Stimulated activated CD4-positive, alpha-beta T cell treated with anti-CD3 and anti-CD28 coated beads, Interleukin-2, amount 100 ng/mL, for 4 hours (primary cell): ENCODE measurements around the gene WBP1L.
"Not testable (repeated sequence)": the region's sequence is repeated elsewhere in the genome, so short reads cannot be mapped to it uniquely, and the experiment has no call there.

ENCODE experiments used
- DNase-seq: peaks from one replicate; pipeline ENCODE4 v3.0.0-alpha.2; 2020; ENCODE audit warnings: low read depth

WBP1L gene

GRCh38 chr10:102743588-102744373, at the start of gene WBP1L:
Gene WBP1L, plus strand, starts transcription at chr10:102743948. Its CDS starts 106 bp downstream, at chr10:102744054.
- DNase-seq, result peak; percentile 94

GRCh38 chr10:102695401-102695800, 48.3 kb upstream of the WBP1L start:
- DNase-seq, result not testable (repeated sequence)

- DNase-seq, result no peak
Measured at GRCh38 chr10:102696736-102697135, 47.0 kb upstream of the WBP1L start.

DNA sequence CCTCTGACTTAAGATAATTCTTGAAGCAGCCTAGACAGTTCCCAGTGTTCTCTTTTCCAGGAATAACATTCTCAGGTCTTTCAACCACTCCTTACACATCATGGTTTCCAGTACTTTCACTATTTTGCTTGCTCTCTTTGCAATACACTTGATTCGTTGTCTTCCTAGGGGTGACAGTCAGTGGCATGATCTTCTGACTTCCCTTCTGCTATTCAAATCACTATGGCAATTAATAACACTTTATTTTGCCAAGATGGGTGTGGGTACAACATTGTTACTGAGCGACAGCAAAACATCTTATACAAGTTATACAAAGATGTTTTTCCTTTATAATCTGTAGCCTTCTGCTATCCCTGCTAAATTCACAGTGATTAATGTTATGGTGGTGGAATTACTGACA, 44.9 kb upstream of the WBP1L start:
- DNase-seq, result no peak

GRCh38 chr10:102701272-102701671, 42.5 kb upstream of the WBP1L start:
- no peak for DNase-seq

- no peak for DNase-seq
Measured at GRCh38 chr10:102701796-102702195, 42.0 kb upstream of the WBP1L start.

GRCh38 chr10:102702742-102703141, 41.0 kb upstream of the WBP1L start:
- DNase-seq, result no peak

DNA sequence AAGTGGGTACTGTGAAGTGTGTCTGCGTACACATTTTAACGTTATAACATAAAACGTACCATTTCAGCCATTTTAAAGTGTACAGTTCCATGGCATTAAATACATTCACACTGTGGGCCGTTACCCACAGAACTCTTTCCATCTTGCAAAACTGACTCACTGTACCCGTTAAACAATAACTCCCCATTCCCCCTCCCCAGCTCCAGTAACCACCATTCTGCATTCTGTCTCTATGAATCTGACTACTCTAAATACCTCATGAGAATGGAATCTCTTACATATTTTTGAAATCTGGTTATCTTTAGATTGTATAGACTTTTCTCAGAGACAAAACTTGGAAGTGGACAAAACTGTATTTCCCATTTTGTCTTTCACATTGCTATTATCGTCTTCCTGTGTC, 38.8 kb upstream of the WBP1L start:
- no peak for DNase-seq

DNA sequence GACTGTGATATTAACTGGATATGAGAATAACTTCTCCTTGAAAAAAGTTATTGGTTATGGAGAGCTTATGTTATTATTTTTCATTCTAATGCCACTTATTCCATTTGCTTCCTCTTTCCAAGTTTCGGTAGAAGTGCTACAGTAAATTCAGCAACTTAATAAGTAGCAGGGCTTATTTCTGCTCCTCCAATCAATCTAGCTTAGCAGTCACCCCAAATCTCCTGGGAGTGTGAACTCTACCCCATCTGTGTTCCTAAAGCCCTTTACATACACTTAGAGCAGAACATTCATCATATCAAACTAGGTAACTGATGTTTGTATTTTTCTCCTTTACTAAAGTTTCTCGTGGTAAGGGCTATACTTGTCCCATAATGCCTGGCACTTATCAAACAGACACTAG, 38.2 kb upstream of the WBP1L start:
- DNase-seq, result no peak

- no peak for DNase-seq
Measured at GRCh38 chr10:102710609-102711008, 33.1 kb upstream of the WBP1L start.

- no peak for DNase-seq
Measured at GRCh38 chr10:102712089-102712488, 31.7 kb upstream of the WBP1L start.

- DNase-seq, result no peak
Measured at GRCh38 chr10:102712843-102713538, 30.8 kb upstream of the WBP1L start.

DNA sequence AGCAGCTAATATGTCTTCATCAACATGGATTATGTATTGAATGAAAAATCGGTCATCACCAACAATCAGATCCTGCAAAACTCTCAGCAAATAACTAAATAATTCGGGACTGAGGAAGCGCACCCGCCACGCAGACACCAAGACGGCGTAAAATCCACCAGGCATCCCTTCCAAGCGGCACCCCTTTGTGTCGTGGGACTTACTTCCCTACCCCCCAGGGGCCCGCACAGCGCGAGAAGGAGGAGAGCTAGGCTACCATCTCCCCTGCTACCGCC, 30.3 kb upstream of the WBP1L start:
- peak; percentile 31 for DNase-seq

- peak; percentile 96 for DNase-seq
Measured at GRCh38 chr10:102713814-102714620, 29.7 kb upstream of the WBP1L start, which contains the start of gene ARL3. Gene ARL3, minus strand, starts transcription at chr10:102714397. Its CDS starts 122 bp downstream, at chr10:102714275.

DNA sequence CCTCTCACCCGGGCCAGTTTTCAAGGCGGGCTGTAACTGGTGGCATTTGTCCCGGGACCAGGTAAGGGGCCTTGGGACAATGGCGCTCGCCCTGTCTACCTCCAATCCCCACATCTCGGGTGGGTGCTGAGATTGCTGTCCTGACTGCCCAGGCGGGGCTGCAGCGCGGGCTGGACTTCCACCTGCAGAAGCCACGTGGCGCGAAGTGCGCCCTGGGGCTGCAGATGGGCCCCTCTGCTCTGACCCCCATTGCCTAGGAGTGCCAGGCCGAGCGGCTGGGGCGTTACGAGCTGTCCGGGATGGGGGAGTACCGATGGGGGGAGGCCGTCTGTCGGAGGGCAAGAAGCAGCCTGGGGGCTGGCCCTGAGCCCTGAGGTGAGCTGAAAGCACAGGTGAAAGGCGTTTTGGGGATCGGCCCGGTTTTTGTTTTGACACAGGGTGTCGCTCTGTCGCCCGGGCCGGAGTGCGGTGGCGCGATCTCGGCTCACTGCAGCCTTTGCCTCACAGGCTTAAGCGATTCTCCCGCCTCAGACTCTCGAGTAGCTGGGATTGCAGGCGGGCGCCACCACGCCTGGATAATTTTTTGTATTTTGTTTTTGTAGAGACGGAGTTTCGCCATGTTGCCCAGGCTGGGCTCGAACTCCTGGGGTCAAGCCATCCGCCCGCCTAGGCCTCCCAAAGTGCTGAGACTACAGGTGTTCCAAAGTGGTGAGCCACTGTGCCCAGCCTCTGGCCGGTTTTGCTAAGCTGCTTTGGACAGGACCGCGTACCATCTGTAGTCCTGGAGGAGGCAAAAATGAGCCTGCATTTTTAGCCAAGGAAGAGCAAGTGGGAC, 28.9 kb upstream of the WBP1L start, which contains the start of gene SFXN2:
Gene SFXN2, plus strand, starts transcription at position 16 of the 835 bp plus-strand sequence. CDS start 12,001 bp downstream, outside the sequence.
- peak; percentile 14 for DNase-seq

- no peak for DNase-seq
Measured at GRCh38 chr10:102715880-102716279, 27.9 kb upstream of the WBP1L start.

DNA sequence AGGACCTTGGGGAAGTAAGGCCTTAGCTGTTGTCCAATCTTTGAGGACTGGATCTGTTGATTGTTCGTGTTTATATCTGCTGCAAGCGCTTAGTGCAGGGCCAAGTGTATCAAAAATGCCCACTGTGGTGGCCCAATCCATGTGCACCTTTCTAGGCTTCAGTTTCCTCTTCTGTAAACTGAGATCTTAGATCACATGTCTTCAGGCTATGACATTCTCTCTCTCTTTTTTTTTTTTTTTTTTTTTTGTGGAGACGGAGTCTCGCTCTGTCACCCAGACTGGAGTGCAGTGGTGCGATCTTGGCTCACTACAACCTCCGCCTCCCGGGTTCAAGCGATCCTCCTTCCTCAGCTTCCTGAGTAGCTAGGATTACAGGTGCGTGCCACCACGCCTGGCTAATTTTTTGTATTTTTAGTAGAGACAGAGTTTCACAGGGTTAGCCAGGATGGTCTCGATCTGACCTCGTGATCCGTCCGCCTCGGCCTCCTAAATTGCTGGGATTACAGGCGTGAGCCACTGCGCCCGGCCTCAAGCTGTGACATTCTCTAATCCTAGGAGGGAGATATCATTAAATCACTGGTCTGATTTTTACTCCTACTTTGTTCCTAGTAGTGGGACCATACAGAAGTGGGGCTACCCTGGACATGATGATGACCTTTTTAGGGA, 26.7 kb upstream of the WBP1L start:
- DNase-seq, result not testable (repeated sequence)

- DNase-seq, result no peak
Measured at GRCh38 chr10:102718220-102718619, 25.5 kb upstream of the WBP1L start.

GRCh38 chr10:102720337-102720736, 23.4 kb upstream of the WBP1L start:
- DNase-seq, result no peak

DNA sequence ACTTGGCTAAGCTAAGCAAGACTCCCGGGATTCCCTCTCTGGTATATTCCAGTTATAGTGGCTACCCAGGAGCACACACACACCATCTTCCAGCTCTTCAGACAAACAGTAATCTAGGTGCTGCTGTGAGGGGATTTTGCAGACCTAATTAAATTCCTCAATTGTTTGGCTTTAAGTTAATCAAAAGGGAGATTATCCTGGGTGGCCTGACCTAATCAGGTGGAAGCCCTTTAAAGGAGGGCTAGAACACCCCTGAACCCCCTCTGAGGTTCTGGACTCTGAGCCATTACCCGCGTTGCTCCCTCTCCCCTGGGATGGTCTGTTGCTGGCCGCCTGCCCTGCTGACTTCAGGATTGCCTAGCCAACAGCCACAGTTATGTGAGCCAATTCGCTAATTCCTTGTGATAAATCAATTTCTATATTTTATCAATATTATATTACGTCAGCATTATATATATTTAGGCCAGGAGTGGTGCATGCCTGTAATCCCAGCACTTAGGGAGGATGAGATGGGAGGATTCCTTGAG, 22.9 kb upstream of the WBP1L start:
- DNase-seq, result no peak

DNA sequence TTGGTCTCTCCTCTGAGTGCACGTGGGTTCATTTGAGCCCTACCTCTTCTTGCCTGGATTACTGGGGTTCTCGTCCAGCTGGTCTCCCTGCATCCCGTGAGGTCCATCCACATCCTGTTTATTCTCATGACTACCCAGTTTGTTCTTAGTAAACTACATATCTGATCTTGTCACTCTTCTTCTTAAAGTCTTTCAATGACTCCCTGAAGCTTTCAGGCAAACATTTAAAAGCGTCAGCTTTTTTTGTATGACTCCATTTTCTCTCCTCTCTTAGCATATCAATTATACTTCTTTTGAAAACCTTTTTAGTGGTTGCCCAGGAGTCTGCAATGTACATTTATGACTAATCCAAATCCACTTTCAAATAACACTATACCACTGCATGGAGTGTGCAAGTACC, 21.8 kb upstream of the WBP1L start:
- DNase-seq, result no peak
